ENCODE data around the gene CCDC40. TPM values are rescaled to one million over a fixed set of nuclear protein-coding genes. Genes with fewer than 3 reads are reported as not detected.

The CCDC40 gene
- total and polyA plus RNA-seq, 2 of the 13 experiments (the other 11 are each of a cell fraction or from before 2014, with no cell fraction given) = 4.1 to 5.5 TPM

- DNase-seq (ENCODE audit: low spot score) = peak; percentile 30
- in situ Hi-C loops (cut with HindIII; ENCODE audit: extremely low pct_ligation_motif_present, low pct_unique_long_range_greater_than_20kb) = no loop called here
- peak; percentile 92 for TF ChIP-seq HNF1B (CRISPR knock-in tag; IDR thresholded peaks at IDR 0.05)
- TF ChIP-seq MBD4 (IDR thresholded peaks at IDR 0.05; ENCODE audit: borderline replicate concordance, low read length) = no peak
- TF ChIP-seq TERF1 (CRISPR knock-in tag; IDR thresholded peaks at IDR 0.05) = no peak
- TF ChIP-seq GMEB1 (CRISPR knock-in tag; IDR thresholded peaks at IDR 0.05; ENCODE audit: borderline replicate concordance) = no peak
- peak; percentile 65; the same call in 1 of the 2 replicates for TF ChIP-seq ZNF280B (CRISPR knock-in tag; IDR thresholded peaks at IDR 0.05; ENCODE audit: borderline replicate concordance)
- no peak for TF ChIP-seq E2F2 (CRISPR knock-in tag; IDR thresholded peaks at IDR 0.05; ENCODE audit: borderline replicate concordance)
- TF ChIP-seq THRA (CRISPR knock-in tag; IDR thresholded peaks at IDR 0.05; ENCODE audit: borderline replicate concordance) = no peak
- no peak for TF ChIP-seq BHLHE40 (IDR thresholded peaks at IDR 0.05; ENCODE audit: low read length)
- peak; percentile 44; the same call in 1 of the 2 replicates for TF ChIP-seq SP2 (CRISPR knock-in tag; IDR thresholded peaks at IDR 0.05)
- 0 out of 2 replicates have a peak, but pooled peaks have one; percentile 74 for TF ChIP-seq EED (CRISPR knock-in tag; IDR thresholded peaks at IDR 0.05)
- peak; percentile 39; the same call in 1 of the 2 replicates for TF ChIP-seq MYC (CRISPR knock-in tag; IDR thresholded peaks at IDR 0.05; ENCODE audit: borderline replicate concordance)
- TF ChIP-seq SMC3 (IDR thresholded peaks at IDR 0.05; ENCODE audit: low read length) = no peak
- 0 out of 2 replicates have a peak, but pooled peaks have one; percentile 57 for TF ChIP-seq MAFG (CRISPR knock-in tag; IDR thresholded peaks at IDR 0.05)
Measured at GRCh38 chr17:80101946-80102663, 65.7 kb downstream of the CCDC40 start.

More at GRCh38 chr17:80101946-80102663, 65.7 kb downstream of the CCDC40 start:
- FAIRE-seq (no peak), ATAC-seq (peak; percentile 49)
- Histone ChIP-seq H3K27me3 (ENCODE audit: control insufficient read depth in 1 of 2, insufficient read depth in 2 of 2, low read length in 2 of 2) (peaks cover 0 to 23% of the 10 kb centered on the region in 2 experiments; a peak in 3 of 5 replicates), H3K9me3 (ENCODE audit: low read length) (no peaks in the 10 kb centered on the region), H3K4me2 (ENCODE audit: low read depth, low read length) (peak overlapping the region; percentile 89), H3K9ac (ENCODE audit: insufficient read depth, low read depth, low read length) (peak overlapping the region; percentile 97), H3K79me2 (ENCODE audit: insufficient read depth, low read length) (peaks cover 9% of the 10 kb centered on the region), H3K4me3 (replicated peaks in 1 of 3; ENCODE audit: insufficient read depth in 1 of 3, low read depth in 2 of 3, low read length in 3 of 3) (peak overlapping the region; percentile 84 to 100 (median 91)), H4K20me1 (ENCODE audit: insufficient read depth, low read length) (no peaks in the 10 kb centered on the region), H3K4me1 (ENCODE audit: insufficient read depth, low read length) (peaks cover 47% of the 10 kb centered on the region), H3K27ac (ENCODE audit: extremely low read length, insufficient read depth, low read length) (peak overlapping the region; percentile 68), H2AFZ (ENCODE audit: low read length) (no peak overlapping the region), H3K36me3 (replicated peaks in 1 of 2; ENCODE audit: control insufficient read depth in 1 of 2, insufficient read depth in 2 of 2, low read length in 2 of 2) (no peaks in the 10 kb centered on the region)
- ChIA-PET POLR2A (interaction anchor here (1.0 to 1.6 kb wide), 22 partner anchors 8 to 353 kb away, joined by 3 to 18 read pairs (median 6); partner anchors contain the start of gene EIF4A3), CTCF (ENCODE audit: low intra/inter-chr PET ratio, low total read pairs) (interaction anchor here (2.0 kb wide), 1 partner anchor 19 kb away, joined by 5 read pairs; no protein-coding TSS in a partner anchor)
- intact Hi-C loops (cut with micrococcal nuclease; ENCODE audit: unreplicated experiment) = no loop called here
- BruUV-seq (replicated peaks) = TSS peak; percentile 74
- WGBS (ENCODE audit: low lambda C conversion rate) = 22% methylated on average over 15 of the region's 21 CpGs
